Liver (tissue), 9 donors: ENCODE measurements around the gene MDGA2. TPM values are rescaled to one million over a fixed set of nuclear protein-coding genes. Genes with fewer than 3 reads are reported as not detected.

Experiments
- DNase-seq: peaks from one replicate; pipeline ENCODE4 v3.0.0-alpha.2; 2017; ENCODE audit warnings: low spot score
- H3K27ac ChIP-seq, 2 donors: one replicate each; pipeline ENCODE4 v1.7.0; 2013; ENCODE audit warnings: inconsistent platforms in 2 of 2, low read length in 2 of 2, control low read depth in 1 of 2, low read depth in 1 of 2, mild to moderate bottlenecking in 1 of 2
- H3K27me3 ChIP-seq, 4 donors: one replicate each; pipeline versions ENCODE4 v1.6.1 to v1.7.0; 2013; ENCODE audit warnings: low read length in 3 of 4, inconsistent platforms in 1 of 4, mild to moderate bottlenecking in 1 of 4, moderate library complexity in 1 of 4; ENCODE audit not compliant: control insufficient read depth in 4 of 4, insufficient read depth in 4 of 4
- H3K36me3 ChIP-seq, 4 donors: one replicate each; pipeline versions ENCODE4 v1.6.1 to v1.7.0; 2013; ENCODE audit warnings: low read length in 3 of 4, mild to moderate bottlenecking in 3 of 4, low read depth in 1 of 4, moderate library complexity in 1 of 4; ENCODE audit not compliant: control insufficient read depth in 4 of 4, insufficient read depth in 3 of 4
- H3K4me1 ChIP-seq, 4 donors: one replicate each; pipeline versions ENCODE4 v1.6.1 to v1.7.0; 2013; ENCODE audit warnings: low read length in 3 of 4, mild to moderate bottlenecking in 3 of 4, moderate library complexity in 1 of 4; ENCODE audit not compliant: control insufficient read depth in 4 of 4, insufficient read depth in 4 of 4
- H3K4me3 ChIP-seq, 3 donors: one replicate each; pipeline versions ENCODE4 v1.6.1 to v1.7.0; 2013; ENCODE audit warnings: low read length in 3 of 3, control low read depth in 1 of 3, low read depth in 1 of 3, mild to moderate bottlenecking in 1 of 3
- H3K9ac ChIP-seq, 2 donors: one replicate each; pipeline ENCODE4 v1.7.0; 2013; ENCODE audit warnings: low read length in 2 of 2, mild to moderate bottlenecking in 2 of 2, moderate library complexity in 2 of 2, control low read depth in 1 of 2, low read depth in 1 of 2
- H3K9me3 ChIP-seq, 4 donors: one replicate each; pipeline versions ENCODE4 v1.6.1 to v1.7.0; 2013; ENCODE audit warnings: low read length in 3 of 4; ENCODE audit not compliant: control insufficient read depth in 4 of 4
- ATF3 ChIP-seq: IDR thresholded peaks from 2 replicates; pipeline ENCODE4 v1.6.1; 2016; ENCODE audit warnings: antibody characterized with exemption
- CTCF ChIP-seq: fragments of 150-350 bp; IDR thresholded peaks from 2 replicates; pipeline ENCODE4 v1.5.1; 2017; ENCODE audit warnings: improper control_type of control experiment, low read depth, low read length; ENCODE audit not compliant: missing input control
- EGR1 ChIP-seq, 2 donors: IDR thresholded peaks; 2 replicates each; pipeline ENCODE4 v1.6.1; 2016 to 2018; ENCODE audit warnings: antibody characterized with exemption in 2 of 2, low read depth in 2 of 2
- FOXA1 ChIP-seq: IDR thresholded peaks from 2 replicates; pipeline ENCODE4 v1.6.1; 2016; ENCODE audit warnings: antibody characterized with exemption
- FOXA2 ChIP-seq: IDR thresholded peaks from 2 replicates; pipeline ENCODE4 v1.6.1; 2016; ENCODE audit warnings: antibody characterized with exemption
- GABPA ChIP-seq, 2 donors: IDR thresholded peaks in 1 of 2; conservative IDR thresholded peaks in 1 of 2; 2 replicates each; pipeline ENCODE4 v1.6.1; 2016; ENCODE audit warnings: antibody characterized with exemption in 2 of 2, mild to moderate bottlenecking in 1 of 2, moderate library complexity in 1 of 2
- HNF4A ChIP-seq, 2 donors: conservative IDR thresholded peaks; 2 replicates each; pipeline ENCODE4 v1.6.1; 2016; ENCODE audit warnings: antibody characterized with exemption in 2 of 2, mild to moderate bottlenecking in 2 of 2
- HNF4G ChIP-seq: IDR thresholded peaks from 2 replicates; pipeline ENCODE4 v1.6.1; 2016; ENCODE audit warnings: antibody characterized with exemption
- JUND ChIP-seq, 2 donors: IDR thresholded peaks; 2 replicates each; pipeline ENCODE4 v1.6.1; 2016; ENCODE audit warnings: antibody characterized with exemption in 2 of 2
- MAX ChIP-seq: IDR thresholded peaks from 2 replicates; pipeline ENCODE4 v1.6.1; 2016; ENCODE audit warnings: antibody characterized with exemption
- NR2F2 ChIP-seq: IDR thresholded peaks from 2 replicates; pipeline ENCODE4 v1.6.1; 2016; ENCODE audit warnings: antibody characterized with exemption
- RAD21 ChIP-seq, 2 donors: IDR thresholded peaks; 2 replicates each; pipeline ENCODE4 v1.6.1; 2016; ENCODE audit warnings: antibody characterized with exemption in 2 of 2, mild to moderate bottlenecking in 2 of 2
- REST ChIP-seq: IDR thresholded peaks from 2 replicates; pipeline ENCODE4 v1.6.1; 2016; ENCODE audit warnings: antibody characterized with exemption, mild to moderate bottlenecking
- RXRA ChIP-seq, 2 donors: IDR thresholded peaks; 2 replicates each; pipeline ENCODE4 v1.6.1; 2017 to 2018; ENCODE audit warnings: antibody characterized with exemption in 2 of 2, mild to moderate bottlenecking in 1 of 2
- SP1 ChIP-seq: IDR thresholded peaks from 2 replicates; pipeline ENCODE4 v1.6.1; 2018; ENCODE audit warnings: antibody characterized with exemption, mild to moderate bottlenecking
- TAF1 ChIP-seq: conservative IDR thresholded peaks from 2 replicates; pipeline ENCODE4 v1.6.1; 2016; ENCODE audit warnings: antibody characterized with exemption, mild to moderate bottlenecking
- YY1 ChIP-seq: IDR thresholded peaks from 2 replicates; pipeline ENCODE4 v1.6.1; 2016; ENCODE audit warnings: antibody characterized with exemption, mild to moderate bottlenecking
- ZBTB33 ChIP-seq: IDR thresholded peaks from 2 replicates; pipeline ENCODE4 v1.6.1; 2016; ENCODE audit warnings: antibody characterized with exemption
- WGBS: extraction: QIAGEN DNeasy Blood & Tissue Kit; methylation state at CpG from one replicate; pipeline ENCODE4 v1.1.7; 2013; 5-methylcytosine and 5-hydroxymethylcytosine counted together
- polyA plus RNA-seq, 2 donors: library from polyadenylated mRNA; stranded (reverse) in 1 of 2; unstranded in 1 of 2; fragments of 200-250 nt in 1 of 2; fragments of >200 nt in 1 of 2; fragmentation: Nextera tagmentation in 1 of 2; extraction: Ambion mirVana in 1 of 2; gene quantifications; one replicate each; pipeline versions ENCODE4 v1.2.1 to v1.2.3, GENCODE V29; 2013 to 2015
- total RNA-seq, 2 donors: library from RNA; depleted of rRNA; stranded (reverse); fragments of >200 nt; gene quantifications; one replicate each; pipeline ENCODE4 v1.2.3, GENCODE V29; 2014
- donor health status: healthy.
- donor health status: healthy.
- donor health status: healthy.
- donor health status: healthy.
- donor health status: healthy.

Gene MDGA2
- total and polyA plus RNA-seq, 4 donors = 0.05 to 0.33 (median 0.19) TPM

- H3K9me3 ChIP-seq = no peaks in the 10 kb centered on the region
- no peaks in the 10 kb centered on the region for H3K4me1 ChIP-seq
- H3K27me3 ChIP-seq = peaks cover 0 to 2% (median 0%) of the 10 kb centered on the region in 4 donors
- no peak for DNase-seq
- no peak overlapping the region for H3K9ac ChIP-seq
- no peaks in the 10 kb centered on the region for H3K36me3 ChIP-seq
- no peak overlapping the region for H3K4me3 ChIP-seq
- no peak overlapping the region for H3K27ac ChIP-seq
- WGBS = 71% methylated on average over 4 of the region's 4 CpGs
- no peak for TF ChIP-seq REST
Measured at GRCh38 chr14:47425302-47425701, 250.1 kb downstream of the MDGA2 start.

GRCh38 chr14:47422191-47422590 is 253.2 kb downstream of the MDGA2 start:
- WGBS = 39% methylated on average over 1 of the region's 1 CpG
- Histone ChIP-seq H3K4me3 (no peak overlapping the region), H3K36me3 (no peaks in the 10 kb centered on the region), H3K9ac (no peak overlapping the region), H3K27me3 (peaks cover 0 to 4% (median 0%) of the 10 kb centered on the region in 4 donors), H3K9me3 (no peaks in the 10 kb centered on the region), H3K27ac (no peak overlapping the region), H3K4me1 (no peaks in the 10 kb centered on the region)
- TF ChIP-seq YY1 (no peak), EGR1 (IDR thresholded peaks at IDR 0.05; ENCODE audit: low read depth in 2 of 2) (no peak), TAF1 (no peak), MAX (no peak), ZBTB33 (no peak), REST (no peak), FOXA2 (no peak), CTCF (no peak), RXRA (IDR thresholded peaks at IDR 0.05) (no peak), RAD21 (IDR thresholded peaks at IDR 0.05) (no peak), GABPA (IDR thresholded peaks at IDR 0.05 in 1 of 2, conservative IDR thresholded peaks at IDR 0.05 in 1 of 2) (no peak), HNF4A (conservative IDR thresholded peaks at IDR 0.05) (no peak), ATF3 (no peak), NR2F2 (no peak), FOXA1 (no peak), SP1 (no peak), HNF4G (no peak), JUND (IDR thresholded peaks at IDR 0.05) (no peak)
- no peak for DNase-seq
